ENCODE measurements around the gene HARBI1. TPM values are rescaled to one million over a fixed set of nuclear protein-coding genes. Genes with fewer than 3 reads are reported as not detected.

The HARBI1 gene
- total and polyA plus RNA-seq, 2 donors (not counting 3 experiments of a cell fraction or from before 2014, with no cell fraction given): 2.7 to 4.7 TPM

- TSS peak; percentile 72 for BruUV-seq (replicated peaks)
- Histone ChIP-seq H3K36me3 (ENCODE audit: control insufficient read depth in 2 of 2, extremely low read depth in 1 of 2, insufficient read depth in 2 of 2, low read length in 2 of 2) (no peaks in the 10 kb centered on the region), H3K27me3 (ENCODE audit: control insufficient read depth in 2 of 2, insufficient read depth in 2 of 2, low read length in 2 of 2) (no peaks in the 10 kb centered on the region), H2AFZ (ENCODE audit: low read depth, low read length) (peak overlapping the region; percentile 75), H3K9ac (replicated peaks; ENCODE audit: extremely low read depth, insufficient read depth, low read length) (peak overlapping the region; percentile 95), H3K9me1 (replicated peaks; ENCODE audit: control insufficient read depth, extremely low read depth, insufficient read depth, low read length) (no peaks in the 10 kb centered on the region), H3K4me2 (ENCODE audit: insufficient read depth, low read length) (peak overlapping the region; percentile 94), H4K20me1 (replicated peaks; ENCODE audit: control insufficient read depth, extremely low read depth, insufficient read depth, low read length) (no peaks in the 10 kb centered on the region), H3K79me2 (ENCODE audit: control insufficient read depth, insufficient read depth, low read length) (peaks cover 17% of the 10 kb centered on the region), H3K9me3 (replicated peaks; ENCODE audit: control insufficient read depth, insufficient read depth, low read length) (no peaks in the 10 kb centered on the region), H3K4me1 (ENCODE audit: control insufficient read depth, extremely low read depth, insufficient read depth, low read length) (peaks cover 19% of the 10 kb centered on the region), H3K27ac (ENCODE audit: insufficient read depth, low read depth, low read length) (peak overlapping the region; percentile 96), H3K4me3 (replicated peaks in 1 of 3; ENCODE audit: insufficient read depth in 1 of 3, low read depth in 1 of 3, low read length in 3 of 3) (peak overlapping the region; percentile 64 to 97 (median 86))
- peak; percentile 89 for TF ChIP-seq POLR2AphosphoS5 (IDR thresholded peaks at IDR 0.05; ENCODE audit: insufficient read depth, low read depth, low read length)
- TF ChIP-seq GATA2 (IDR thresholded peaks at IDR 0.05; ENCODE audit: insufficient read depth, insufficient read length, low read depth, low read length): no peak
- TF ChIP-seq POLR2A (IDR thresholded peaks at IDR 0.05; ENCODE audit: low read depth, low read length): peak; percentile 93
- intact Hi-C loops (cut with micrococcal nuclease): loop anchor here (1.0 to 2.0 kb wide), 5 partner anchors 22 to 236 kb away; partner anchors contain the start of genes AMBRA1 and MDK
- POLR2A ChIA-PET: interaction anchor here (0.7 kb wide), 1 partner anchor 33 kb away, joined by 6 read pairs; no protein-coding TSS in a partner anchor
- DNase-seq (ENCODE audit: low read depth, low spot score): no peak
- FAIRE-seq: no peak
- dilution Hi-C loops (cut with MboI; ENCODE audit: extremely low pct_ligation_motif_present, low sequenced_read_pairs): no loop called here
- CTCF ChIA-PET: interaction anchor here (1.6 to 3.5 kb wide), 2 partner anchors 8 to 127 kb away, joined by 6 to 8 read pairs; no protein-coding TSS in a partner anchor
Observed at GRCh38 chr11:46616551-46617133, 385 bp downstream of the HARBI1 start.

DNA sequence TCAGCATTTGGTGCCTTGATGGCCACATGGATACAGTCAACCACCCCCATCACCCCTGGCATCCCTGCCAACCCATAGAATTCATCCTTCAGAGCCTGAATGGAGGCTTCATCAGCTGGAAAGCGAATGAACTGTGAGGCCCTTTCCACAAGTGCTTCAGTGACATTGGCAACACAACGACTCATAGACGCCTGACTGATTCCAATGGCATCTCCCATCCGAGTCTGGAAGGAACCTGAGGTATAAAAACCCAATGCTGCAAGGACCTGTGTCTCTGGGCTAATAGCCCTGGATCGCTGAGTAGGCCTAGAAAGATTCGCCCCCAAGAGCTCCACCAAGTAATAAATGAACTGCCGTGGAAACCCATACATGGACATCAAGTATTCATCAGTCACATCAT lies 1.3 kb downstream of the HARBI1 start:
- intact Hi-C loops (cut with micrococcal nuclease): loop anchor here (2.0 kb wide), 3 partner anchors 61 to 235 kb away; partner anchors contain the start of gene MDK

More for the DNA sequence above, 1.3 kb downstream of the HARBI1 start:
- no peak overlapping the region for H3K27ac ChIP-seq (ENCODE audit: insufficient read depth, low read depth, low read length)
- CTCF ChIA-PET: interaction anchor here (1.1 to 1.6 kb wide), 2 partner anchors 126 to 178 kb away, joined by 4 to 6 read pairs; no protein-coding TSS in a partner anchor
- dilution Hi-C loops (cut with MboI; ENCODE audit: extremely low pct_ligation_motif_present, low sequenced_read_pairs): no loop called here
- no peaks in the 10 kb centered on the region for H3K9me1 ChIP-seq (replicated peaks; ENCODE audit: control insufficient read depth, extremely low read depth, insufficient read depth, low read length)
- no peak overlapping the region for H3K4me3 ChIP-seq (replicated peaks in 1 of 3; ENCODE audit: insufficient read depth in 1 of 3, low read depth in 1 of 3, low read length in 3 of 3)
- no peak for FAIRE-seq
- no peak overlapping the region for H3K9ac ChIP-seq (replicated peaks; ENCODE audit: extremely low read depth, insufficient read depth, low read length)
- BruUV-seq (replicated peaks): no TSS peak
- H3K36me3 ChIP-seq (ENCODE audit: control insufficient read depth in 2 of 2, extremely low read depth in 1 of 2, insufficient read depth in 2 of 2, low read length in 2 of 2): no peaks in the 10 kb centered on the region
- H4K20me1 ChIP-seq (replicated peaks; ENCODE audit: control insufficient read depth, extremely low read depth, insufficient read depth, low read length): no peaks in the 10 kb centered on the region
- no peak overlapping the region for H2AFZ ChIP-seq (ENCODE audit: low read depth, low read length)
- peaks cover 16% of the 10 kb centered on the region for H3K79me2 ChIP-seq (ENCODE audit: control insufficient read depth, insufficient read depth, low read length)
- H3K9me3 ChIP-seq (replicated peaks; ENCODE audit: control insufficient read depth, insufficient read depth, low read length): no peaks in the 10 kb centered on the region
- H3K4me1 ChIP-seq (ENCODE audit: control insufficient read depth, extremely low read depth, insufficient read depth, low read length): peaks cover 19% of the 10 kb centered on the region
- no peaks in the 10 kb centered on the region for H3K27me3 ChIP-seq (ENCODE audit: control insufficient read depth in 2 of 2, insufficient read depth in 2 of 2, low read length in 2 of 2)
- no peak overlapping the region for H3K4me2 ChIP-seq (ENCODE audit: insufficient read depth, low read length)
- TF ChIP-seq CTCF (IDR thresholded peaks at IDR 0.05; ENCODE audit: extremely low read depth in 1 of 2, insufficient read depth in 1 of 2, low read depth in 1 of 2, low read length in 2 of 2) (no peak), POLR2AphosphoS5 (IDR thresholded peaks at IDR 0.05; ENCODE audit: insufficient read depth, low read depth, low read length) (no peak), MAX (IDR thresholded peaks at IDR 0.05; ENCODE audit: insufficient read depth, insufficient read length) (no peak), GATA2 (IDR thresholded peaks at IDR 0.05; ENCODE audit: insufficient read depth, insufficient read length, low read depth, low read length) (no peak), EZH2 (IDR thresholded peaks at IDR 0.05; ENCODE audit: borderline replicate concordance, low read depth, low read length, severe bottlenecking) (no peak), POLR2A (IDR thresholded peaks at IDR 0.05; ENCODE audit: low read depth, low read length) (no peak), MYC (IDR thresholded peaks at IDR 0.05; ENCODE audit: low read depth, low read length) (no peak), JUN (IDR thresholded peaks at IDR 0.05; ENCODE audit: borderline replicate concordance, insufficient read depth, insufficient read length, low read depth) (no peak), FOS (IDR thresholded peaks at IDR 0.05; ENCODE audit: borderline replicate concordance, insufficient read depth, low read length) (no peak)
- DNase-seq (ENCODE audit: low read depth, low spot score): no peak
- POLR2A ChIA-PET: no interaction called here
